Measurements from ENCODE around the gene LCMT2. TPM values are rescaled to one million over a fixed set of nuclear protein-coding genes. Genes with fewer than 3 reads are reported as not detected.
"Not testable (repeated sequence)": the region's sequence is repeated elsewhere in the genome, so short reads cannot be mapped to it uniquely, and the experiment has no call there.

LCMT2 gene
- total RNA-seq, 8 experiments from 2014 or later: 3.9 to 11.4 (median 8.5) TPM

- in situ Hi-C loops (cut with MboI; ENCODE audit: low pct_unique_long_range_greater_than_20kb in 2 of 9, low sequenced_read_pairs in 9 of 9, unreplicated experiment in 9 of 9): loop anchor here in 2 of 9 experiments (25.0 kb wide), 2 partner anchors 107 to 607 kb away; partner anchors contain the start of gene CCNDBP1 (in 2 of the 2)
- no peak overlapping the region for H3K4me3 ChIP-seq
- WGBS, 10 experiments: 50 to 100% (median 93%) methylated on average over 1 to 6 of the region's 6 CpGs; no CpG with 5 or more reads in 2 of the 10 experiments
Measured at GRCh38 chr15:43294091-43294706, 36.2 kb downstream of the LCMT2 start.

GRCh38 chr15:43293432-43293831, 36.9 kb downstream of the LCMT2 start:
- 40 to 53% methylated on average over 1 to 3 of the region's 24 CpGs; no CpG with 5 or more reads in 8 of the 10 experiments for WGBS, 10 experiments
- H3K4me3 ChIP-seq: no peak overlapping the region
- ATAC-seq (replicated peaks in 6 of 8): peak in 1 of 8 experiments; percentile 54
- in situ Hi-C loops (cut with MboI; ENCODE audit: low pct_unique_long_range_greater_than_20kb in 2 of 9, low sequenced_read_pairs in 9 of 9, unreplicated experiment in 9 of 9): loop anchor here in 2 of 9 experiments (25.0 kb wide), 2 partner anchors 106 to 606 kb away; partner anchors contain the start of gene CCNDBP1 (in 2 of the 2)
- no peaks in the 10 kb centered on the region for H3K4me1 ChIP-seq (replicated peaks in 1 of 2)
- no peak overlapping the region for H3K27ac ChIP-seq

More at GRCh38 chr15:43294091-43294706, 36.2 kb downstream of the LCMT2 start:
- no peak for ATAC-seq (replicated peaks in 6 of 8)
- no peaks in the 10 kb centered on the region for H3K4me1 ChIP-seq (replicated peaks in 1 of 2)
- H3K27ac ChIP-seq: no peak overlapping the region

GRCh38 chr15:43292375-43293078, 37.8 kb downstream of the LCMT2 start:
- Histone ChIP-seq H3K4me3 (no peak overlapping the region), H3K27ac (no peak overlapping the region), H3K4me1 (replicated peaks in 1 of 2) (no peaks in the 10 kb centered on the region)
- 10 to 90% (median 53%) methylated on average over 2 to 10 of the region's 12 CpGs; no CpG with 5 or more reads in 1 of the 10 experiments for WGBS, 10 experiments
- no peak for ATAC-seq (replicated peaks in 6 of 8)
- in situ Hi-C loops (cut with MboI; ENCODE audit: low pct_unique_long_range_greater_than_20kb in 2 of 9, low sequenced_read_pairs in 9 of 9, unreplicated experiment in 9 of 9): loop anchor here in 2 of 9 experiments (25.0 kb wide), 2 partner anchors 105 to 605 kb away; partner anchors contain the start of gene CCNDBP1 (in 2 of the 2)

GRCh38 chr15:43289656-43290055, 40.7 kb downstream of the LCMT2 start:
- ATAC-seq (replicated peaks in 6 of 8); H3K4me1 ChIP-seq (replicated peaks in 1 of 2); H3K4me3 ChIP-seq; H3K27ac ChIP-seq: not testable (repeated sequence)
- no CpG with 5 or more reads among the region's 3 CpGs for WGBS, 10 experiments
- in situ Hi-C loops (cut with MboI; ENCODE audit: low pct_unique_long_range_greater_than_20kb in 2 of 9, low sequenced_read_pairs in 9 of 9, unreplicated experiment in 9 of 9): loop anchor here in 2 of 9 experiments (25.0 kb wide), 2 partner anchors 102 to 602 kb away; partner anchors contain the start of gene CCNDBP1 (in 2 of the 2)

GRCh38 chr15:43287254-43287653, 43.1 kb downstream of the LCMT2 start:
- no peak for ATAC-seq (replicated peaks in 6 of 8)
- 18 to 88% (median 56%) methylated on average over 3 to 11 of the region's 15 CpGs; no CpG with 5 or more reads in 5 of the 10 experiments for WGBS, 10 experiments
- H3K27ac ChIP-seq: no peak overlapping the region
- no peaks in the 10 kb centered on the region for H3K4me1 ChIP-seq (replicated peaks in 1 of 2)
- H3K4me3 ChIP-seq: no peak overlapping the region
- in situ Hi-C loops (cut with MboI; ENCODE audit: low pct_unique_long_range_greater_than_20kb in 2 of 9, low sequenced_read_pairs in 9 of 9, unreplicated experiment in 9 of 9): loop anchor here in 2 of 9 experiments (25.0 kb wide), 2 partner anchors 100 to 600 kb away; partner anchors contain the start of gene CCNDBP1 (in 2 of the 2)

- H3K27ac ChIP-seq: no peak overlapping the region
- H3K4me1 ChIP-seq (replicated peaks in 1 of 2): no peaks in the 10 kb centered on the region
- WGBS, 10 experiments: 17 to 20% methylated on average over 1 to 2 of the region's 7 CpGs; no CpG with 5 or more reads in 8 of the 10 experiments
- peak in 1 of 8 experiments; percentile 17 for ATAC-seq (replicated peaks in 6 of 8)
- in situ Hi-C loops (cut with MboI; ENCODE audit: low pct_unique_long_range_greater_than_20kb in 2 of 9, low sequenced_read_pairs in 9 of 9, unreplicated experiment in 9 of 9): loop anchor here in 2 of 9 experiments (25.0 kb wide), 2 partner anchors 99 to 599 kb away; partner anchors contain the start of gene CCNDBP1 (in 2 of the 2)
- no peak overlapping the region for H3K4me3 ChIP-seq
Measured at GRCh38 chr15:43286074-43286473, 44.3 kb downstream of the LCMT2 start.

- 0% methylated on average over 1 to 3 of the region's 4 CpGs; no CpG with 5 or more reads in 1 of the 10 experiments for WGBS, 10 experiments
- ATAC-seq (replicated peaks in 6 of 8): peak; percentile 47 to 88 (median 64)
- Histone ChIP-seq H3K4me1 (replicated peaks in 1 of 2) (no peaks in the 10 kb centered on the region), H3K27ac (no peak overlapping the region), H3K4me3 (no peak overlapping the region)
- in situ Hi-C loops (cut with MboI; ENCODE audit: low pct_unique_long_range_greater_than_20kb in 2 of 9, low sequenced_read_pairs in 9 of 9, unreplicated experiment in 9 of 9): loop anchor here in 2 of 9 experiments (25.0 kb wide), 2 partner anchors 98 to 598 kb away; partner anchors contain the start of gene CCNDBP1 (in 2 of the 2)
Measured at GRCh38 chr15:43285609-43286037, 44.8 kb downstream of the LCMT2 start.

- in situ Hi-C loops (cut with MboI; ENCODE audit: low pct_unique_long_range_greater_than_20kb in 2 of 9, low sequenced_read_pairs in 9 of 9, unreplicated experiment in 9 of 9): loop anchor here in 2 of 9 experiments (25.0 kb wide), 2 partner anchors 96 to 596 kb away; partner anchors contain the start of gene CCNDBP1 (in 2 of the 2)
- 20 to 100% (median 73%) methylated on average over 1 of the region's 1 CpG; no CpG with 5 or more reads in 6 of the 10 experiments for WGBS, 10 experiments
- Histone ChIP-seq H3K27ac (no peak overlapping the region), H3K4me1 (replicated peaks in 1 of 2) (no peaks in the 10 kb centered on the region), H3K4me3 (no peak overlapping the region)
- no peak for ATAC-seq (replicated peaks in 6 of 8)
Measured at GRCh38 chr15:43283526-43283925, 46.8 kb downstream of the LCMT2 start.

GRCh38 chr15:43281926-43282602, 48.3 kb downstream of the LCMT2 start:
- ATAC-seq (replicated peaks in 6 of 8): no peak
- 20 to 100% (median 93%) methylated on average over 1 to 3 of the region's 12 CpGs; no CpG with 5 or more reads in 3 of the 10 experiments for WGBS, 10 experiments
- Histone ChIP-seq H3K27ac (no peak overlapping the region), H3K4me1 (replicated peaks in 1 of 2) (no peaks in the 10 kb centered on the region), H3K4me3 (no peak overlapping the region)
- in situ Hi-C loops (cut with MboI; ENCODE audit: low pct_unique_long_range_greater_than_20kb in 2 of 9, low sequenced_read_pairs in 9 of 9, unreplicated experiment in 9 of 9): loop anchor here in 2 of 9 experiments (25.0 kb wide), 2 partner anchors 95 to 595 kb away; partner anchors contain the start of gene CCNDBP1 (in 2 of the 2)

GRCh38 chr15:43280996-43281395, 49.4 kb downstream of the LCMT2 start:
- in situ Hi-C loops (cut with MboI; ENCODE audit: low pct_unique_long_range_greater_than_20kb in 2 of 9, low sequenced_read_pairs in 9 of 9, unreplicated experiment in 9 of 9): loop anchor here in 2 of 9 experiments (25.0 kb wide), 2 partner anchors 94 to 594 kb away; partner anchors contain the start of gene CCNDBP1 (in 2 of the 2)
- H3K4me1 ChIP-seq (replicated peaks in 1 of 2): no peaks in the 10 kb centered on the region
- 40 to 100% (median 87%) methylated on average over 1 to 4 of the region's 7 CpGs; no CpG with 5 or more reads in 5 of the 10 experiments for WGBS, 10 experiments
- no peak overlapping the region for H3K27ac ChIP-seq
- no peak overlapping the region for H3K4me3 ChIP-seq
- no peak for ATAC-seq (replicated peaks in 6 of 8)

GRCh38 chr15:43279496-43279895, 50.9 kb downstream of the LCMT2 start:
- no peaks in the 10 kb centered on the region for H3K4me1 ChIP-seq (replicated peaks in 1 of 2)
- in situ Hi-C loops (cut with MboI; ENCODE audit: low pct_unique_long_range_greater_than_20kb in 2 of 9, low sequenced_read_pairs in 9 of 9, unreplicated experiment in 9 of 9): loop anchor here in 3 of 9 experiments (5.0 to 25.0 kb wide), 3 partner anchors 52 to 592 kb away; partner anchors contain the start of gene CCNDBP1 (in 2 of the 3)
- no peak for ATAC-seq (replicated peaks in 6 of 8)
- no peak overlapping the region for H3K27ac ChIP-seq
- WGBS, 10 experiments: 31 to 80% (median 60%) methylated on average over 1 to 3 of the region's 7 CpGs; no CpG with 5 or more reads in 5 of the 10 experiments
- H3K4me3 ChIP-seq: no peak overlapping the region

- WGBS, 10 experiments: 60 to 100% (median 84%) methylated on average over 1 to 10 of the region's 11 CpGs; no CpG with 5 or more reads in 4 of the 10 experiments
- Histone ChIP-seq H3K4me1 (replicated peaks in 1 of 2) (no peaks in the 10 kb centered on the region), H3K4me3 (no peak overlapping the region), H3K27ac (no peak overlapping the region)
- ATAC-seq (replicated peaks in 6 of 8): no peak
- in situ Hi-C loops (cut with MboI; ENCODE audit: low pct_unique_long_range_greater_than_20kb in 2 of 9, low sequenced_read_pairs in 9 of 9, unreplicated experiment in 9 of 9): loop anchor here in 3 of 9 experiments (5.0 to 25.0 kb wide), 3 partner anchors 52 to 592 kb away; partner anchors contain the start of gene CCNDBP1 (in 2 of the 3)
Measured at GRCh38 chr15:43278869-43279268, 51.5 kb downstream of the LCMT2 start.
